Activated CD4-positive, alpha-beta memory T cell treated with anti-CD3 and anti-CD28 coated beads for 36 hours (primary cell): ENCODE data around the gene APCDD1. TPM values are rescaled to one million over a fixed set of nuclear protein-coding genes. Genes with fewer than 3 reads are reported as not detected.
A peak's percentile ranks its signal among the peaks of the same experiment; 100 is the strongest.
"Not testable (repeated sequence)": the region's sequence is repeated elsewhere in the genome, so short reads cannot be mapped to it uniquely, and the experiment has no call there.

Experiments
- CTCF ChIA-PET: fragments of 350-600 bp; sonication (Branson Sonifier 250); formaldehyde crosslinking; loops from one replicate; lab custom pipeline; 2021; ENCODE audit warnings: antibody characterized with exemption, inconsistent platforms; lab: Charles Lee
- POLR2A ChIA-PET: fragments of 350-600 bp; sonication (Branson Sonifier 250); formaldehyde crosslinking; loops from one replicate; lab custom pipeline; 2021; ENCODE audit warnings: antibody characterized with exemption; lab: Charles Lee
- DNase-seq: peaks from one replicate; pipeline ENCODE4 v3.0.0-alpha.2; 2020
- H3K27ac Mint-ChIP-seq: one replicate; pipeline ENCODE4 v1.8.0; 2021; ENCODE audit warnings: mixed read lengths
- H3K27me3 Mint-ChIP-seq: one replicate; pipeline ENCODE4 v1.8.0; 2021; ENCODE audit warnings: mixed read lengths
- H3K36me3 Mint-ChIP-seq: one replicate; pipeline ENCODE4 v1.8.0; 2021; ENCODE audit warnings: mixed read lengths
- H3K4me1 Mint-ChIP-seq: one replicate; pipeline ENCODE4 v1.8.0; 2021; ENCODE audit warnings: low read depth, mixed read lengths
- H3K4me3 Mint-ChIP-seq: one replicate; pipeline ENCODE4 v1.8.0; 2021; ENCODE audit warnings: mild to moderate bottlenecking, mixed read lengths
- H3K9me3 Mint-ChIP-seq: one replicate; pipeline ENCODE4 v1.8.0; 2021; ENCODE audit warnings: mixed read lengths
- intact Hi-C: fragments of 100-400 bp; cut with micrococcal nuclease; formaldehyde crosslinking; loops from one replicate; pipeline ENCODE4 v1.15.1; 2023
- total RNA-seq, 2 experiments: library from RNA; stranded (reverse); gene quantifications; one replicate each; pipeline ENCODE4 v1.2.3, GENCODE V29; 2021

APCDD1 gene
- total RNA-seq, 2 experiments from 2014 or later = not detected

- ChIA-PET POLR2A (no interaction called here), CTCF (no interaction called here)
- no peak overlapping the region for H3K4me3 Mint-ChIP-seq
- H3K27me3 Mint-ChIP-seq = peaks cover 2% of the 10 kb centered on the region
- no peaks in the 10 kb centered on the region for H3K36me3 Mint-ChIP-seq
- no peak for DNase-seq
- H3K9me3 Mint-ChIP-seq = no peaks in the 10 kb centered on the region
- H3K4me1 Mint-ChIP-seq = peaks cover 8% of the 10 kb centered on the region
- H3K27ac Mint-ChIP-seq = no peak overlapping the region
- intact Hi-C loops = no loop called here
These were observed 31.9 kb downstream of the APCDD1 start for GRCh38 chr18:10486362-10486761.

GRCh38 chr18:10487154-10487553 is 32.7 kb downstream of the APCDD1 start:
- H3K36me3 Mint-ChIP-seq = no peaks in the 10 kb centered on the region
- intact Hi-C loops = no loop called here
- no peak overlapping the region for H3K27ac Mint-ChIP-seq
- H3K27me3 Mint-ChIP-seq = peaks cover 2% of the 10 kb centered on the region
- POLR2A ChIA-PET = no interaction called here
- DNase-seq = no peak
- no peaks in the 10 kb centered on the region for H3K9me3 Mint-ChIP-seq
- peaks cover 8% of the 10 kb centered on the region for H3K4me1 Mint-ChIP-seq
- CTCF ChIA-PET = no interaction called here
- no peak overlapping the region for H3K4me3 Mint-ChIP-seq

GRCh38 chr18:10488017-10488416 is 33.6 kb downstream of the APCDD1 start:
- H3K27me3 Mint-ChIP-seq = peaks cover 2% of the 10 kb centered on the region
- POLR2A ChIA-PET = interaction anchor here (0.7 kb wide), 1 partner anchor 552 kb away, joined by 3 read pairs; no protein-coding TSS in a partner anchor
- peaks cover 8% of the 10 kb centered on the region for H3K4me1 Mint-ChIP-seq
- no peaks in the 10 kb centered on the region for H3K36me3 Mint-ChIP-seq
- no peak for DNase-seq
- H3K27ac Mint-ChIP-seq = no peak overlapping the region
- intact Hi-C loops = no loop called here
- H3K9me3 Mint-ChIP-seq = no peaks in the 10 kb centered on the region
- CTCF ChIA-PET = no interaction called here
- no peak overlapping the region for H3K4me3 Mint-ChIP-seq

GRCh38 chr18:10490401-10491165 is 36.1 kb downstream of the APCDD1 start:
- Mint-ChIP-seq H3K4me1 (peaks cover 8% of the 10 kb centered on the region), H3K36me3 (no peaks in the 10 kb centered on the region), H3K27ac (no peak overlapping the region), H3K4me3 (no peak overlapping the region), H3K27me3 (peaks cover 1% of the 10 kb centered on the region), H3K9me3 (no peaks in the 10 kb centered on the region)
- intact Hi-C loops = no loop called here
- peak; percentile 80 for DNase-seq
- CTCF ChIA-PET = interaction anchor here (1.0 to 1.3 kb wide), 4 partner anchors 10 to 519 kb away, joined by 3 read pairs; no protein-coding TSS in a partner anchor
- POLR2A ChIA-PET = no interaction called here

- intact Hi-C loops = no loop called here
- Mint-ChIP-seq H3K4me3 (no peak overlapping the region), H3K27me3 (peaks cover 5% of the 10 kb centered on the region), H3K9me3 (no peaks in the 10 kb centered on the region), H3K4me1 (peaks cover 5% of the 10 kb centered on the region), H3K27ac (no peak overlapping the region), H3K36me3 (no peaks in the 10 kb centered on the region)
- ChIA-PET POLR2A (no interaction called here), CTCF (no interaction called here)
- no peak for DNase-seq
These were observed 41.5 kb downstream of the APCDD1 start for GRCh38 chr18:10495936-10496335.

- intact Hi-C loops = no loop called here
- ChIA-PET CTCF (no interaction called here), POLR2A (no interaction called here)
- Mint-ChIP-seq H3K36me3 (no peaks in the 10 kb centered on the region), H3K4me3 (no peak overlapping the region), H3K4me1 (peaks cover 4% of the 10 kb centered on the region), H3K27ac (no peak overlapping the region), H3K27me3 (peaks cover 7% of the 10 kb centered on the region), H3K9me3 (no peaks in the 10 kb centered on the region)
- DNase-seq = no peak
These were observed 42.8 kb downstream of the APCDD1 start for GRCh38 chr18:10497206-10497749.

GRCh38 chr18:10499230-10499629 is 44.8 kb downstream of the APCDD1 start:
- H3K36me3 Mint-ChIP-seq = no peaks in the 10 kb centered on the region
- DNase-seq = peak; percentile 27

GRCh38 chr18:10500038-10500437 is 45.6 kb downstream of the APCDD1 start:
- Mint-ChIP-seq H3K27me3 (peaks cover 21% of the 10 kb centered on the region), H3K27ac (no peak overlapping the region), H3K4me3 (no peak overlapping the region), H3K4me1 (peaks cover 4% of the 10 kb centered on the region), H3K9me3 (peaks cover 5% of the 10 kb centered on the region), H3K36me3 (peaks cover 3% of the 10 kb centered on the region)
- intact Hi-C loops = no loop called here
- ChIA-PET CTCF (no interaction called here), POLR2A (no interaction called here)
- no peak for DNase-seq

More at GRCh38 chr18:10499230-10499629, 44.8 kb downstream of the APCDD1 start:
- Mint-ChIP-seq H3K9me3 (no peaks in the 10 kb centered on the region), H3K27ac (no peak overlapping the region), H3K27me3 (peaks cover 17% of the 10 kb centered on the region), H3K4me3 (no peak overlapping the region), H3K4me1 (peaks cover 4% of the 10 kb centered on the region)
- intact Hi-C loops = loop anchor here (2.0 kb wide), 1 partner anchor 26 kb away; no protein-coding TSS in a partner anchor
- ChIA-PET CTCF (no interaction called here), POLR2A (no interaction called here)

- intact Hi-C loops = no loop called here
- H3K36me3 Mint-ChIP-seq = peaks cover 11% of the 10 kb centered on the region
- CTCF ChIA-PET = no interaction called here
- POLR2A ChIA-PET = no interaction called here
- no peak for DNase-seq
- H3K27me3 Mint-ChIP-seq = peaks cover 21% of the 10 kb centered on the region
- no peaks in the 10 kb centered on the region for H3K4me1 Mint-ChIP-seq
- peaks cover 22% of the 10 kb centered on the region for H3K9me3 Mint-ChIP-seq
- no peak overlapping the region for H3K4me3 Mint-ChIP-seq
- H3K27ac Mint-ChIP-seq = no peak overlapping the region
These were observed 50.3 kb downstream of the APCDD1 start for GRCh38 chr18:10504723-10505122.

GRCh38 chr18:10505892-10506291 is 51.5 kb downstream of the APCDD1 start:
- DNase-seq, POLR2A ChIA-PET: not testable (repeated sequence)

GRCh38 chr18:10508591-10508990 is 54.2 kb downstream of the APCDD1 start:
- Mint-ChIP-seq H3K27me3 (peaks cover 31% of the 10 kb centered on the region), H3K36me3 (peaks cover 11% of the 10 kb centered on the region), H3K4me3 (no peak overlapping the region), H3K27ac (no peak overlapping the region), H3K4me1 (no peaks in the 10 kb centered on the region), H3K9me3 (peaks cover 22% of the 10 kb centered on the region)
- DNase-seq = no peak
- intact Hi-C loops = no loop called here
- ChIA-PET CTCF (no interaction called here), POLR2A (no interaction called here)

More at GRCh38 chr18:10505892-10506291, 51.5 kb downstream of the APCDD1 start:
- H3K27ac Mint-ChIP-seq, intact Hi-C loops, H3K4me3 Mint-ChIP-seq, CTCF ChIA-PET, H3K4me1 Mint-ChIP-seq: not testable (repeated sequence)
- Mint-ChIP-seq H3K36me3 (peaks cover 11% of the 10 kb centered on the region), H3K9me3 (peaks cover 22% of the 10 kb centered on the region), H3K27me3 (peaks cover 29% of the 10 kb centered on the region)

- H3K9me3 Mint-ChIP-seq = peaks cover 17% of the 10 kb centered on the region
- intact Hi-C loops = no loop called here
- CTCF ChIA-PET = interaction anchor here (2.4 kb wide), 1 partner anchor 8 kb away, joined by 5 read pairs; no protein-coding TSS in a partner anchor
- H3K27me3 Mint-ChIP-seq = peaks cover 45% of the 10 kb centered on the region
- no peak overlapping the region for H3K4me3 Mint-ChIP-seq
- H3K27ac Mint-ChIP-seq = no peak overlapping the region
- no peak for DNase-seq
- H3K36me3 Mint-ChIP-seq = peaks cover 9% of the 10 kb centered on the region
- POLR2A ChIA-PET = no interaction called here
- no peaks in the 10 kb centered on the region for H3K4me1 Mint-ChIP-seq
These were observed 56.8 kb downstream of the APCDD1 start for GRCh38 chr18:10511236-10511635.
